ENCODE results near the gene TPST2.

DNA sequence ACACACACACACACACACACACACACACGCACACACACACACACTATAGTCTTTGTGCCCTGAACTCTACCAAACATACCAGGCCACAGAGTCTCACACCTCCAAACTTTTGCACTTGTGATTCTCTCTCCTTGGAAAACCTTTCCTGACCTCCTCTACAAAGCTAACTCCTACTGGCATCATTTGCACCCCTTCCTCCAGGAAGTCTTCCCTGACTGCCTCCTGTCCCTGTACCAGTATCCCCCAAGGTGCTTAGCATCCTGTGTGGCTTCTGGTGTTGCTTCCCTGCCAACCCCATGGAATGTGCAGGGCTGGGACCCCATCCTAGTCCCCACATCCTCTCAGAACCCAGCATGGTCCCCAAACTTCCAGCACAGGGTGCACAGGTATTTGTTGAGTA is 8.9 kb downstream of the TPST2 start:
- TF ChIP-seq, protein P1, sequence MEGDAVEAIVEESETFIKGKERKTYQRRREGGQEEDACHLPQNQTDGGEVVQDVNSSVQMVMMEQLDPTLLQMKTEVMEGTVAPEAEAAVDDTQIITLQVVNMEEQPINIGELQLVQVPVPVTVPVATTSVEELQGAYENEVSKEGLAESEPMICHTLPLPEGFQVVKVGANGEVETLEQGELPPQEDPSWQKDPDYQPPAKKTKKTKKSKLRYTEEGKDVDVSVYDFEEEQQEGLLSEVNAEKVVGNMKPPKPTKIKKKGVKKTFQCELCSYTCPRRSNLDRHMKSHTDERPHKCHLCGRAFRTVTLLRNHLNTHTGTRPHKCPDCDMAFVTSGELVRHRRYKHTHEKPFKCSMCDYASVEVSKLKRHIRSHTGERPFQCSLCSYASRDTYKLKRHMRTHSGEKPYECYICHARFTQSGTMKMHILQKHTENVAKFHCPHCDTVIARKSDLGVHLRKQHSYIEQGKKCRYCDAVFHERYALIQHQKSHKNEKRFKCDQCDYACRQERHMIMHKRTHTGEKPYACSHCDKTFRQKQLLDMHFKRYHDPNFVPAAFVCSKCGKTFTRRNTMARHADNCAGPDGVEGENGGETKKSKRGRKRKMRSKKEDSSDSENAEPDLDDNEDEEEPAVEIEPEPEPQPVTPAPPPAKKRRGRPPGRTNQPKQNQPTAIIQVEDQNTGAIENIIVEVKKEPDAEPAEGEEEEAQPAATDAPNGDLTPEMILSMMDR (IDR thresholded peaks at IDR 0.05; ENCODE audit: poor library complexity), result no peak
- no peak for TF ChIP-seq EZH2 (IDR thresholded peaks at IDR 0.05; ENCODE audit: borderline replicate concordance)

Data from hepatocyte (in vitro differentiated cells).